Parathyroid adenoma (tissue), 2 donors: ENCODE measurements around the gene CCDC77.
A peak's percentile ranks its signal among the peaks of the same experiment; 100 is the strongest.

Experiments used
- H2AFZ ChIP-seq: fragments of 300-600 bp; sonication (generic); one replicate; pipeline ENCODE4 v1.7.0; 2017; ENCODE audit warnings: antibody characterized with exemption, mild to moderate bottlenecking
- H3K27ac ChIP-seq: fragments of 300-600 bp; sonication (generic); one replicate; pipeline ENCODE4 v1.7.0; 2017
- H3K27me3 ChIP-seq: fragments of 300-600 bp; sonication (generic); one replicate; pipeline ENCODE4 v1.7.0; 2017; ENCODE audit warnings: low read length; ENCODE audit not compliant: control insufficient read depth, insufficient read depth
- H3K36me3 ChIP-seq: fragments of 300-600 bp; sonication (generic); one replicate; pipeline ENCODE4 v1.7.0; 2017; ENCODE audit warnings: low read length; ENCODE audit not compliant: control insufficient read depth, insufficient read depth
- H3K4me1 ChIP-seq: fragments of 300-600 bp; sonication (generic); one replicate; pipeline ENCODE4 v1.7.0; 2017; ENCODE audit warnings: control low read depth
- H3K4me2 ChIP-seq: fragments of 300-600 bp; sonication (generic); one replicate; pipeline ENCODE4 v1.7.0; 2017; ENCODE audit warnings: low read length
- H3K4me3 ChIP-seq: fragments of 300-600 bp; sonication (generic); one replicate; pipeline ENCODE4 v1.7.0; 2017; ENCODE audit warnings: low read depth, low read length
- H3K79me2 ChIP-seq: fragments of 300-600 bp; sonication (generic); one replicate; pipeline ENCODE4 v1.7.0; 2017; ENCODE audit warnings: control low read depth
- H3K9ac ChIP-seq: fragments of 300-600 bp; sonication (generic); one replicate; pipeline ENCODE4 v1.7.0; 2017; ENCODE audit warnings: mild to moderate bottlenecking
- H3K9me3 ChIP-seq: fragments of 300-600 bp; sonication (generic); one replicate; pipeline ENCODE4 v1.7.0; 2017; ENCODE audit warnings: low read length; ENCODE audit not compliant: control insufficient read depth
- CTCF ChIP-seq: fragments of 300-600 bp; sonication (generic); IDR thresholded peaks from one replicate; pipeline ENCODE4 v1.7.0; 2017; ENCODE audit warnings: antibody characterized with exemption, mild to moderate bottlenecking
- donor health status: primary hyperparathyroidism.

The CCDC77 gene

GRCh38 chr12:449203-449602 lies 47.8 kb downstream of the CCDC77 start:
- H3K79me2 ChIP-seq, result no peaks in the 10 kb centered on the region
- H3K9ac ChIP-seq, result no peak overlapping the region
- H3K27me3 ChIP-seq, result no peaks in the 10 kb centered on the region
- H2AFZ ChIP-seq, result peak overlapping the region; percentile 29
- H3K4me2 ChIP-seq, result no peak overlapping the region
- H3K9me3 ChIP-seq, result no peaks in the 10 kb centered on the region
- TF ChIP-seq CTCF, result no peak
- H3K4me1 ChIP-seq, result peaks cover 8% of the 10 kb centered on the region
- no peak overlapping the region for H3K27ac ChIP-seq
- no peaks in the 10 kb centered on the region for H3K36me3 ChIP-seq
- H3K4me3 ChIP-seq, result no peak overlapping the region

- TF ChIP-seq CTCF, result no peak
- Histone ChIP-seq H3K36me3 (no peaks in the 10 kb centered on the region), H3K27me3 (no peaks in the 10 kb centered on the region), H3K4me3 (no peak overlapping the region), H3K79me2 (no peaks in the 10 kb centered on the region), H3K9ac (no peak overlapping the region), H3K4me2 (no peak overlapping the region), H2AFZ (no peak overlapping the region), H3K27ac (no peak overlapping the region), H3K9me3 (no peaks in the 10 kb centered on the region), H3K4me1 (peaks cover 14% of the 10 kb centered on the region)
Observed at GRCh38 chr12:450438-450837, 49.0 kb downstream of the CCDC77 start.

GRCh38 chr12:452667-453210 lies 51.3 kb downstream of the CCDC77 start:
- Histone ChIP-seq H3K4me3 (no peak overlapping the region), H3K4me1 (peaks cover 31% of the 10 kb centered on the region), H2AFZ (no peak overlapping the region), H3K9me3 (no peaks in the 10 kb centered on the region), H3K4me2 (no peak overlapping the region), H3K36me3 (no peaks in the 10 kb centered on the region), H3K9ac (no peak overlapping the region), H3K27ac (no peak overlapping the region), H3K79me2 (no peaks in the 10 kb centered on the region), H3K27me3 (no peaks in the 10 kb centered on the region)
- no peak for TF ChIP-seq CTCF

- peak overlapping the region; percentile 1 for H3K4me2 ChIP-seq
- H3K9me3 ChIP-seq, result no peaks in the 10 kb centered on the region
- H3K27me3 ChIP-seq, result no peaks in the 10 kb centered on the region
- no peak for TF ChIP-seq CTCF
- H3K27ac ChIP-seq, result peak overlapping the region; percentile 63
- no peak overlapping the region for H3K4me3 ChIP-seq
- H3K9ac ChIP-seq, result no peak overlapping the region
- H3K4me1 ChIP-seq, result peaks cover 29% of the 10 kb centered on the region
- H3K36me3 ChIP-seq, result no peaks in the 10 kb centered on the region
- no peak overlapping the region for H2AFZ ChIP-seq
- no peaks in the 10 kb centered on the region for H3K79me2 ChIP-seq
Observed at GRCh38 chr12:454833-455232, 53.4 kb downstream of the CCDC77 start.

- Histone ChIP-seq H3K9me3 (no peaks in the 10 kb centered on the region), H3K4me3 (no peak overlapping the region), H3K27ac (peak overlapping the region; percentile 63), H3K36me3 (no peaks in the 10 kb centered on the region), H2AFZ (no peak overlapping the region), H3K9ac (no peak overlapping the region), H3K27me3 (no peaks in the 10 kb centered on the region), H3K4me1 (peaks cover 29% of the 10 kb centered on the region), H3K4me2 (peak overlapping the region; percentile 1), H3K79me2 (no peaks in the 10 kb centered on the region)
- no peak for TF ChIP-seq CTCF
Observed at GRCh38 chr12:455821-456220, 54.4 kb downstream of the CCDC77 start.
